ENCODE data around the gene NPL. TPM values are rescaled to one million over a fixed set of nuclear protein-coding genes. Genes with fewer than 3 reads are reported as not detected.

Gene NPL
- total and polyA plus RNA-seq, 9 of the 15 experiments (the other 6 are each of a cell fraction or from before 2014, with no cell fraction given), result 9.9 to 22.3 (median 14.2) TPM

- no peak for TF ChIP-seq ZNF165 (CRISPR knock-in tag; IDR thresholded peaks at IDR 0.05; ENCODE audit: borderline replicate concordance)
- TF ChIP-seq JUND (IDR thresholded peaks at IDR 0.05; ENCODE audit: borderline replicate concordance, low read depth, low read length), result no peak; the same call in 1 of the 2 replicates
- TF ChIP-seq JUND (tag; IDR thresholded peaks at IDR 0.05; ENCODE audit: borderline replicate concordance, low read depth, low read length), result no peak; the same call in 2 of the 3 replicates
- peak in 1 of 2 experiments; percentile 87; a peak in 2 of 4 replicates for TF ChIP-seq ZNF639 (CRISPR knock-in tag; conservative IDR thresholded peaks at IDR 0.05 in 1 of 2, IDR thresholded peaks at IDR 0.05 in 1 of 2)
- peak; percentile 93 for TF ChIP-seq CBFA2T2 (conservative IDR thresholded peaks at IDR 0.05)
- peak; percentile 78; the same call in 1 of the 2 replicates for TF ChIP-seq GTF2E2 (tag; IDR thresholded peaks at IDR 0.05)
- TF ChIP-seq ARNT (IDR thresholded peaks at IDR 0.05), result peak; percentile 91 to 93
- TF ChIP-seq ZNF239 (CRISPR knock-in tag; IDR thresholded peaks at IDR 0.05), result no peak
- peak; percentile 76 for TF ChIP-seq FOXM1 (IDR thresholded peaks at IDR 0.05; ENCODE audit: low read depth)
- peak; percentile 73 for TF ChIP-seq FOXM1 (CRISPR knock-in tag; IDR thresholded peaks at IDR 0.05; ENCODE audit: low read depth)
- TF ChIP-seq RBM25 (IDR thresholded peaks at IDR 0.05; ENCODE audit: low read depth, low read length, severe bottlenecking), result no peak
- peak; percentile 75 for TF ChIP-seq SMARCA5 (IDR thresholded peaks at IDR 0.05)
- TF ChIP-seq KDM5B (IDR thresholded peaks at IDR 0.05; ENCODE audit: insufficient replicate concordance, low read depth, low read length), result peak; percentile 83
- no peak for TF ChIP-seq ZNF23 (CRISPR knock-in tag; IDR thresholded peaks at IDR 0.05)
- peak; percentile 52; the same call in 1 of the 2 replicates for TF ChIP-seq NR2C2 (CRISPR knock-in tag; IDR thresholded peaks at IDR 0.05)
- peak; percentile 69 for TF ChIP-seq NR2C2 (tag; IDR thresholded peaks at IDR 0.05)
- TF ChIP-seq ZNF232 (CRISPR knock-in tag; IDR thresholded peaks at IDR 0.05), result no peak; the same call in 1 of the 2 replicates
- no peak for TF ChIP-seq ZNF408 (CRISPR knock-in tag; IDR thresholded peaks at IDR 0.05; ENCODE audit: low read depth)
- TF ChIP-seq, protein P1, sequence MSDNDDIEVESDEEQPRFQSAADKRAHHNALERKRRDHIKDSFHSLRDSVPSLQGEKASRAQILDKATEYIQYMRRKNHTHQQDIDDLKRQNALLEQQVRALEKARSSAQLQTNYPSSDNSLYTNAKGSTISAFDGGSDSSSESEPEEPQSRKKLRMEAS (CRISPR knock-in tag; IDR thresholded peaks at IDR 0.05), result peak; percentile 83
- TF ChIP-seq ZNF655 (CRISPR knock-in tag; IDR thresholded peaks at IDR 0.05), result no peak
- TF ChIP-seq HNRNPUL1 (IDR thresholded peaks at IDR 0.05; ENCODE audit: low read length), result no peak; the same call in 1 of the 2 replicates
- TF ChIP-seq, protein P2, sequence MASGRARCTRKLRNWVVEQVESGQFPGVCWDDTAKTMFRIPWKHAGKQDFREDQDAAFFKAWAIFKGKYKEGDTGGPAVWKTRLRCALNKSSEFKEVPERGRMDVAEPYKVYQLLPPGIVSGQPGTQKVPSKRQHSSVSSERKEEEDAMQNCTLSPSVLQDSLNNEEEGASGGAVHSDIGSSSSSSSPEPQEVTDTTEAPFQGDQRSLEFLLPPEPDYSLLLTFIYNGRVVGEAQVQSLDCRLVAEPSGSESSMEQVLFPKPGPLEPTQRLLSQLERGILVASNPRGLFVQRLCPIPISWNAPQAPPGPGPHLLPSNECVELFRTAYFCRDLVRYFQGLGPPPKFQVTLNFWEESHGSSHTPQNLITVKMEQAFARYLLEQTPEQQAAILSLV (tag; IDR thresholded peaks at IDR 0.05), result no peak
- no peak for TF ChIP-seq PRMT5 (CRISPR knock-in tag; IDR thresholded peaks at IDR 0.05)
- peak; percentile 66 for TF ChIP-seq RB1 (IDR thresholded peaks at IDR 0.05; ENCODE audit: low read depth)
- TF ChIP-seq PCBP1 (IDR thresholded peaks at IDR 0.05; ENCODE audit: low read depth, low read length, poor library complexity, severe bottlenecking), result peak; percentile 93
- TF ChIP-seq TAL1 (IDR thresholded peaks at IDR 0.05), result peak; percentile 92
Measured at GRCh38 chr1:182839209-182840066, 49.9 kb downstream of the NPL start, which contains the start of gene DHX9 (continued).

Measured in K562 (cell line).